GM21529 (cell line): Measurements from ENCODE around the gene MLX.
"Not testable (repeated sequence)": the region's sequence is repeated elsewhere in the genome, so short reads cannot be mapped to it uniquely, and the experiment has no call there.

Experiments used
- ATAC-seq: cut with Tn5 transposase; IDR thresholded peaks from one replicate; pipeline ENCODE4 v1.9.1; 2021; ENCODE audit not compliant: unreplicated experiment

Gene MLX

DNA sequence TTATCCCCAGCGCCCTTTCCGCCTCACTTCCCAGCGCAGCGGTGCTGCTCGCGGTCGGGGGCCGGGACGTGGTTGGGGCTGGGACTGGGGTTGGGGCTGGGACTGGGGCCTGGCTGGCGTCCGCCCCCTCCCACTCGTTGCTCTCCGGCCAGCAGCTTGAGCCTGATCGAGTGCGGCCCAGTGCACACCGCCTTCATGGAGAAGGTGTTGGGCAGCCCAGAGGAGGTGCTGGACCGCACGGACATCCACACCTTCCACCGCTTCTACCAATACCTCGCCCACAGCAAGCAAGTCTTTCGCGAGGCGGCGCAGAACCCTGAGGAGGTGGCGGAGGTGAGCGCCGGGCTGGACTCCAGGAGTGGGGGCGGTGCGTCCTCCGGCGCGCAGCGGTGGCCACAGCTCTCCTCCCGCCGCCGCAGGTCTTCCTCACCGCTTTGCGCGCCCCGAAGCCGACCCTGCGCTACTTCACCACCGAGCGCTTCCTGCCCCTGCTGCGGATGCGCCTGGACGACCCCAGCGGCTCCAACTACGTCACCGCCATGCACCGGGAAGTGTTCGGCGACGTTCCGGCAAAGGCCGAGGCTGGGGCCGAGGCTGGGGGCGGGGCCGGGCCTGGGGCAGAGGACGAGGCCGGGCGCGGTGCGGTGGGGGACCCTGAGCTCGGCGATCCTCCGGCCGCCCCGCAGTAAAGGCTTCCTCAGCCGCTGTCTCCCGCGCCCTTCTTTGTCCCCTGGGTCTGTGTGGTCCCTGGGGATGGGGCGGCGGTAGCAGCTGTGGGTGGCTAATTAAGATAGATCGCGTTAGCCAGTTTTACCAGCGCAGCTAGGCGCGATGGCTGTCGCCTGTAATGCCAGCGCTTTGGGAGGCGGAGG, 12.4 kb upstream of the MLX start:
- peak; percentile 76 for ATAC-seq

DNA sequence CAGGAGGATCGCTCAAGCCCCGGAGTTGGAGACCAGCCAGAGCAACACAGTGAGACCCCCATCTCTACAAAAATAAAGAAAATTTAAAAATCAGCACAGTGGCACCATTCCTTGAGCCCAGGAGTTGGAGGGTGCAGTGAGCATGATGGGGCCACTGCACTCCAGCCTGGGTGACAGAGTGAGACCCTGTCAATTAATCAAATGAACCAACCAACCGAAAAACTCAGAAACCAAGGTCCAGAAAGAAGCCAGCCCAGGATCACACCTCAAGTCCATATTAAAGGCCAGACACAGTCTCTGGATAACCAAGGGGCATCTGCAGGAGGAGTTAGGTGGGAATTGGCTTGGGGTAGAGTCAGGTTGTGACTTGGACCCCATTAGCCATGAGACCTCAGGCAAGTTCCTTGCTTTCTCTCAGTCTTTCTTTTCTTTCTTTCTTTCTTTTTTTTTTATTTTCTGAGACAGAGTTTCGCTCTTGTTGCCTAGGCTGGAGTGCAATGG, 11.7 kb upstream of the MLX start:
- no peak for ATAC-seq

DNA sequence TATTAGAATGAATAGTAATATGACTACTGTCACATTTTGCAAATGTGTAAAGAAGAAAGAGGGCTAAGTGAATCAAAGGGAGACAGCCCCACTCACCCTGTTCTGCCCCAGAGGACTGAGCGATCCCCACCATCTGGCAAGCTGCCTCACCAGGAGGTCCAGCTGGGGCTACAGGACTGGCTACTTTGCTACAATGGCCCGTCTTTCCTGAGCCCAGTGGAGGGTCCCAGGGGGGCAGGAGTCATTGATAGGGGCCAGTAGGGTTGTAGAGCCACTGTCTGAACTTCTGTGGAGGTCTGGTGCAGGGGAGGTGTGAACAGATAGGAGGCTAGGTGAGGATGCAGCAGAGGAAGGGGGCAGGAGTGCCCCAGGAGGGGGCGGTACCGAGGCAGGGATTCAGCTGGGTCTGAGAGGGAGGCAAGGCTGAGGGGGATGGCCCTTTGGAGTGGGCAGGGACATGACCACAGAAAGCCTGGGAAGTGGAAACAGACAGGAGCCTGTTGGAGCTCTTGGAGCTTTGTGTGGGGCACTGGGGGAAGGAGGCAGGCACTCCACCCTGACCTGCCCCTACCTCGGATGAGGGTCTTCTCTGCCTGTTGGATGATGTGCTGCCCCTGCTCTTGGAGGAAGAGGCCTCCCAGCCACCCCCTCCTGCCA, 10.8 kb upstream of the MLX start:
- ATAC-seq, result not testable (repeated sequence)

DNA sequence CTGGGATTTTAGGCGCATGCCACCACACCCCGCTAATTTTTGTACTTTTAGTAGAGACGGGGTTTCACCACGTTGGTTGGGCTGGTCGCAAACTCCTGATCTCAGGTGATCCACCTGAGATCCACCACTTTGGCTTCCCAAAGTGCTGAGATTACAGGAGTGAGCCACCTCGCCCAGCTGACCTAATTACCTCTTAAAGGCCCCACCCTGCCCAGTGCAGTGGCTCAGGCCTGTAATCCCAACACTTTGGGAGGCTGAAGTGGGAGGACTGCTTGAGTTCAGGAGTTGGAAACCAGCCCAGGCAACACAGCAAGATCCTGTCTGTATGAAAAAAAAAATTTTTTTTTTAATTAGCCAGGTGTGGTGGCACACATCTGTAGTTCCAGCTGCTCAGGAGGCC, 7.8 kb upstream of the MLX start:
- ATAC-seq, result no peak

DNA sequence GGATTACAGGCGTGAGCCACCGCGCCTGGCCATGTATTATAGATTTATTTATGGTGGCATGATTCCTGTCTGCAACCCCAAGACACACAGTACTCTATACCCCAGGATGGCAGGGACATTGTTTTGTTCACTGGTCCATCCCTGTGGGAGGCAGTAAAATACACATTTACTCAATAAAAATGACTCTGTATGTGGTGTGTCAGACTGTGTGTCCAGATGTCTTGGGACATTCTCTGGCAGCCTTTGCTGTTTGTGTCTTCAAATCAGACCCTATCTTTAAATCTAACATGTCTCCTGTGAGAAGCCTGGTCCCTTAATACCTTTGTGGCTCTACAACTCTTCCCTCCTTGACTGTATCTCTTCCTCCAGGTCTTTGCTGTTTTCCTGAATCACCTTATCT, 6.7 kb upstream of the MLX start:
- no peak for ATAC-seq

DNA sequence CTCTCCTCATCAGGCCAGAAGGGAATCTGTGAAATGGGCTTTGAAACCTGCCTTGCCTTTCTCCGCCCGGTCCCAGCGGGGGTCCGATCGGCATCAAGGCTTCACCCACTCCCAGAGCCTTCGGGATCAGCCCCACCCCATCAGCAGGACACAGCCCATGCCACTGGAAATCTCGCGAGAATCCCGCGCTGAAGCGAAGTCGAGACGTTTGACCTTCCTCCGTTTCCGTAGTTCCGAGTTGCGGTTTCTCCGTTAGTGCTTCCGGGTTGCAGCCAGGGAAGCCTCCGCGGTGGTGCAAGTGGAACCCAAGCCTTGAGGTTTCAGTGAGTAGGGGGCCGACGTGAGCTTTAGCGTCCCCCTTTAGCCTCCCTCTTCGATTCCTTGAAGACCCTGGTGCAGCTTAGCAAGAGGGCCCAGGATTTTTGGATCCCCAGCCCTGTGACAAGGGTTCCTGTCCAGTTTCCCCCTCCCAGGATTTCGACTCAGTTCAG, 5.0 kb upstream of the MLX start, which contains the start of gene COASY:
TSS of gene COASY (plus strand) at position 252 of the 491 bp plus-strand sequence. CDS start 475 bp downstream, outside the sequence.
- no peak for ATAC-seq

DNA sequence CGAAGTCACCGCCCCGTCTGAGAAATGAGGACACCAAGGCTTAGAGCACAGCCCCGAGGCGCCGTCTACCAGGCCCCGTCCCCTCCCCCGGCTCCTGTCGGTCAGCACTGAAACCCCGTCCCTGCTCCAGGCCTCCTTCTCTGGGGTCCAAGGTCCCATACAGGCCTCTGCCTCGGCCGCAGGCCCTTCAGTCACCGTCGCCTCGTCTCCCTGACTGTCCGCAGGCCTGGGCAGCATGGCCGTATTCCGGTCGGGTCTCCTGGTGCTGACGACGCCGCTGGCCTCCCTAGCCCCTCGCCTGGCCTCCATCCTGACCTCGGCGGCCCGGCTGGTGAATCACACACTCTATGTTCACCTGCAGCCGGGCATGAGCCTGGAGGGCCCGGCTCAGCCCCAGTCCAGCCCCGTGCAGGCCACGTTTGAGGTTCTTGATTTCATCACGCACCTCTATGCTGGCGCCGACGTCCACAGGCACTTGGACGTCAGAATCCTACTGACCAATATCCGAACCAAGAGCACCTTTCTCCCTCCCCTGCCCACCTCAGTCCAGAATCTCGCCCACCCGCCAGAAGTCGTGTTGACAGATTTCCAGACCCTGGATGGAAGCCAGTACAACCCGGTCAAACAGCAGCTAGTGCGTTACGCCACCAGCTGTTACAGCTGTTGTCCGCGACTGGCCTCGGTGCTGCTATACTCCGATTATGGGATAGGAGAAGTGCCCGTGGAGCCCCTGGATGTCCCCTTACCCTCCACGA, 4.3 kb upstream of the MLX start:
- ATAC-seq, result no peak

DNA sequence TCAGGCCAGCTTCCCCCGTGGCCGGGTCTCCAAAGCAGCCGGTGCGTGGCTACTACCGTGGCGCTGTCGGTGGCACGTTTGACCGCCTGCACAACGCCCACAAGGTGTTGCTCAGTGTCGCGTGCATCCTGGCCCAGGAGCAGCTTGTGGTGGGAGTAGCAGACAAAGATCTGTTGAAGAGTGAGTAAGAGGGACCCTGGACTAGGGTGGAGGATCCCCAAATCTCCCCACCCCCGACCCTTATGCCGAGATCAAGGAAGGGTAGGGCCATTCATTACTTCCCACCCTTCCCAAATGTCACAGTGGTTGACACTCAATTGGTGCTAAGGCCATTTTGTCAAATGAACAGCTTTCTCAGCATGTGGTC, 3.8 kb upstream of the MLX start:
- no peak for ATAC-seq

DNA sequence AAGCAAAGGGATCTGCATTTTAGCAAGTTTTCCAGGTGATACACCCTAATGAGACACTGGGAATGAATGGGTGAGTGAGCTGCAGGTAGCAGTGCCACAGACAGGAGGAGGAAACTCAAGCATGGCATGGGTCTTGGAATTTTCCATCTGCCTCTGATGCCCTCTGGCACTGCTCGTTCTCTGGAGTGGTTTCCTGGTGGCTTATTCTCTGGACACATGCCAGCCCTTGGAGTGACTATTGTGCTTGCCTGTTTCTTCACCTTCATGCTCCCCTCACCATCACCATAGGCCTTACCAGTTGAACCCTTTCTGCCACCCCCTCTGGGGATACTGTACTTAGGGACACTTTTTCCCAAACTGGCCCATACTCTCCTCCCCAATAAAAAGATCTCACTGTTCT, 3.4 kb upstream of the MLX start:
- ATAC-seq, result no peak

DNA sequence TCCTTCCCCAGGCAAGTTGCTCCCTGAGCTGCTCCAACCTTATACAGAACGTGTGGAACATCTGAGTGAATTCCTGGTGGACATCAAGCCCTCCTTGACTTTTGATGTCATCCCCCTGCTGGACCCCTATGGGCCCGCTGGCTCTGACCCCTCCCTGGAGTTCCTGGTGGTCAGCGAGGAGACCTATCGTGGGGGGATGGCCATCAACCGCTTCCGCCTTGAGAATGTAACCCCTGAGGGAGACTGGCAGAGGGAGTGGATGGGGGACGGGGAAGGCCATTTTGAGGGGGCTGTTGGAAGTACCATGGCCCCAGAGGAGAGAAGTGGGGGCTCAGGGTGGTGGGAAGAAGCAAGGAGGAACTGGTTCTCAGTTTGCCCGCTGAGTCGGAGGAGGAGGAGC, 3.0 kb upstream of the MLX start:
- no peak for ATAC-seq

DNA sequence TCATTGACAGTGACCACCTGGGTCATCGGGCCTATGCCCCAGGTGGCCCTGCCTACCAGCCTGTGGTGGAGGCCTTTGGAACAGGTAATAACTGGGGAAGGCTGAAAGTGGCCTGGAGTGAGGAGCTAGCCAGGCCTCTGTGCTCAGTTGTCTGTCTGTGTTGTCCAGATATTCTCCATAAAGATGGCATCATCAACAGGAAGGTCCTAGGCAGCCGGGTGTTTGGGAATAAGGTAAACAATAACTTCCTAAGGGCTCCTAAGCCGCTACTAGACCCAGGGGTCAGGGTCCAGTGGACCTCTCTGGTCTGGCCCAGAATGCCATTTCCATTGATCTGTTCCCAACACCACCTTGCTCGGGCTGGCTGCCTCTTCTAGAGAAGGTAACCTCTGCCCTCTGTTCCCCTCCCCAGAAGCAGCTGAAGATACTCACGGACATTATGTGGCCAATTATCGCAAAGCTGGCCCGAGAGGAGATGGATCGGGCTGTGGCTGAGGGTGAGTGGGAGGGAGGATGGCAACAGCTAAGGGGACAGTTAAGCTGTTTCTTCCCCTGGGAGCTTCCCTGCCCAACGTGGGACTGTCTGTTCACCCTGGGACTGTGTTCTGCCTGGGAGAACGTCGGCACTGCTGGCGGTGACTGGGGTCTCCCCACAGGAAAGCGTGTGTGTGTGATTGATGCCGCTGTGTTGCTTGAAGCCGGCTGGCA, 1.9 kb upstream of the MLX start:
- ATAC-seq, result no peak

DNA sequence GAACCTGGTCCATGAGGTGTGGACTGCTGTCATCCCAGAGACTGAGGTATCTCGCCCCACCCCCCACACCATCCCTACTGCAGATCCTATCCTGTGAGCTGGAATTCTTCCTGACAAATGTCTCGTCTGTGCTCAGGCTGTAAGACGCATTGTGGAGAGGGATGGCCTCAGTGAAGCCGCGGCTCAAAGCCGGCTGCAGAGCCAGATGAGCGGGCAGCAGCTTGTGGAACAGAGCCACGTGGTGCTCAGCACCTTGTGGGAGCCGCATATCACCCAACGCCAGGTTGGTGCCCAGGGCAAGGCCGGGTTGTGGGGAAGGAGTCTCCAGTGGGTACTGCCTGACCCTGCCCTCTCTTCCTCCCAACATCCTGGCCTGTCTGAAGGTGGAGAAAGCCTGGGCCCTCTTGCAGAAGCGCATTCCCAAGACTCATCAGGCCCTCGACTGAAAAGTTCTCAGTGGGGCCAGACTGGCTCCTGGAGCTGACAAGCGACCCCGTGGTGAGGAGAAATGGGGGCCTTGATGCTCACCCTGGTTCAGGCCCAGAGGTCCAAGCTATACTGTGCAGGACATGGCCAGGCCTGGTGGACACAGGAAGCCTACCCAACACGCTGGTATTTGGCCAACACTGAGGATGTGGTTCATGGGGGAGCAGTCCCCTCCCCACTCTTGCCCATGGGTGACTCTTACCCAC, 1.2 kb upstream of the MLX start:
- ATAC-seq, result no peak

DNA sequence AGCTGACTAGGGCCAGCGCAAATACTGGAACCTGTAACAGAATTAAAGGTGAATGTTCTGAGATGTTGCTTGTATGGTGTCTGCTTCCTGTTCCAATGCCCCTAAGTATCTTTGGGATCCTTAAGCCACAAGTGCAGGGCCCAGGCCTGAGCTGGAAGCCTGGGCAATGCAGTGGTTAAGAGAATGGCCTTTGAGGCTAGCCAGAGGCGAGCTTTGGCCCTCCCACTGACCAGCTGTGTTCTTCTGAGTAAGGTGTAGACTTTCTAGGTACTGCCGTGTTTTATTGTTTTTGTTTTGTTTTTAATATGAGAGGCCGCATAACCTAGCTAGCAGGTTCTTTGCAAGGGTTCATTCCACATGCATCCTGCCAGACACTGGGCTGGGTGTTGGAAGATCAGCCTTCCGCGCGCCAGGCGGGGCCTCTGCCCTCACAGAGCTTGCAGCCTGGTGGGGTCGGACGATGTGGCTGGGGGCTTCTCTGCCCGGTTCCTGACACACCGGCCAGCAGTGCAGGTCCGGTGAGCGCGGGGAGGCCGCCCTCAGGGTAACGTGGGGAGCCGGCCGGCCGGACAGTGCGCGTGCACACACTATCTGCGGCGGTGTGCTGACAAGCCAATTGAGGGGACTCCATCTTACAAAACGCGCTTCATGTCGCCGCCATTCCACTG, 551 bp upstream of the MLX start:
- ATAC-seq, result no peak

DNA sequence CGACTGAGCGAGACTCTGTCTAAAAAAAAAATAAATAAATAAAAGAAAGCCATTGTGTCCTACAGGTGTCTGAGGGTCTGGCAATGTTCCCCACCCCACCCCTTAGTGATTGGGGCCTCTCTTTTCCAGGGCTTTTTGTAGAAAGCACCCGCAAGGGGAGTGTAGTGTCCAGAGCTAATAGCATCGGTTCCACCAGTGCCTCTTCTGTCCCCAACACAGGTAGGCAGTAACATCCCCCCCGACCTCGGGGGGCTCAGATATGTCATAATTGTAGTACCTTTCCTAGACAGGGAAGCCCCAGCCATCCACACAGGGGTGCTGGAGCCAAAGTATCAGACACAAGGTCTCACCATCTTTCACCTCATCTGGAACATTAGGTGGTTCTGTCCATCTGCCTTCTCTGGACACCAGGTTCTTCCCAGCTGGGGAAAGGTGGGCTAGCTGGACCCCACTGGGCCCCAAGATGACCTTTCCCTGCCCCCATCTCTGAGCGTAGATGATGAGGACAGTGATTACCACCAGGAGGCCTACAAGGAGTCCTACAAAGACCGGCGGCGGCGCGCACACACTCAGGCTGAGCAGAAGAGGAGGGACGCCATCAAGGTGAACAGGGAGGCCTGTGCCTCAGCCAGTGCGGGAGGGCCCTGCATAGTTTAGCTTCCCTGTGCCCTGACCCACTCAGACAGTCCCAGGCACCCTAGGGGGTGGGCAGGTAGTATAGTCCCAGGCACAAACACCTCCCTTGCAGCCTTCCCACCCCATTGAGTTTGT, 1.6 kb downstream of the MLX start:
- no peak for ATAC-seq

DNA sequence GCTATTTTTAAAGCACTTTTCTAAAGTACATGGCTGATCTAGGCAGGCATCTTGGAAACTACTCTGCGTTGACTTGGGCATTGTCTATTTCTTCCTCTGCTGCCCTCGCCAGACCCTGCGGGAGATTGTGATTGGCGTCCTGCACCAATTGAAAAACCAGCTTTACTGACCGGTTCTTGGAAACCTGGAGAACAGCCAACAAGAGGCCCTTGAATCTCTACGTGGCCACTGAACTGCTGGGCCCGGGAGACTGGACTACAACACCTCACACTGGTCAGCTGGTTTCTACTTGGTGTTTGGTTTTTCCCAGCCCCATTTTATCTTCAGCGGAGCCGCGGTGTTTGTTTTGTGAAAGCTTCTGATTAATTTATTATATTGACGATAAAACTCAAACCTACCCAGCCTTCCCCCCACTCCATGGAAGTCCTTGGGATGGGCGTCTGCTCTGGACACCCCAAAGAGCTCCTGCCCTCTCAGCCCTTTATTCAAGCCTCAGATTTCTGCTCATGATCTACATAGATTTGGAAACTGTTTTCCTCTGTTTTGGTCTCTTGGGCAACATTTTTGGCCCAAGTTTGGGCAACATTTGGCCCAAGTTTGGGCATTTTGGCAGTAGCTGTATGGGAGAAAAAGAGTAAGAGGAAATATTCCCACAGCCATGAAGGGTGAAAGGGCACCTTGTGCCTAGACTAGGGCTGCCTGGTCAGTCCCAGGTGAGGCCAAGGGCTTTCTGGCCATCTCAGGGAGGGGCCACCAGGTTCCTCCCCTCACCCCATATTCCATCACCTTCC, 4.7 kb downstream of the MLX start:
- no peak for ATAC-seq

DNA sequence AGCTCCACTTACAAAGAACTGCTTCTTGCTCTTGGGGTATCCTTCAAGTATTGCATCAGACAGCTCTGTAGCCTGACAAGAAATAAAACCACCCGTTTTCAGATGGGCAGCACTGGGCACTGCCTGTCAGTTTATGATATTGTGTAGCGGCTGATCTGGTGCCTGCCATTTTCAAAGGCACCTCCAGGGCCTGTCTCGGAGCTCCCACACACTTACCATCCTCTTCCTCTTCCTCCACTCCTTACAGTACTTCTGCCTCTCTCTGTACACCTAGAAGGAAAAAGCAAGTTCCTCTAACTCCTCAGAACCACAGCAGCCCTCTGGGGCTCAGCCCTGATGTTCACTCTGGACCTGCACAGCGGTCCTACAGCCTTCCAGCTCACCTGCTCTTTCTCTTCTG, 6.2 kb downstream of the MLX start:
- ATAC-seq, result no peak

DNA sequence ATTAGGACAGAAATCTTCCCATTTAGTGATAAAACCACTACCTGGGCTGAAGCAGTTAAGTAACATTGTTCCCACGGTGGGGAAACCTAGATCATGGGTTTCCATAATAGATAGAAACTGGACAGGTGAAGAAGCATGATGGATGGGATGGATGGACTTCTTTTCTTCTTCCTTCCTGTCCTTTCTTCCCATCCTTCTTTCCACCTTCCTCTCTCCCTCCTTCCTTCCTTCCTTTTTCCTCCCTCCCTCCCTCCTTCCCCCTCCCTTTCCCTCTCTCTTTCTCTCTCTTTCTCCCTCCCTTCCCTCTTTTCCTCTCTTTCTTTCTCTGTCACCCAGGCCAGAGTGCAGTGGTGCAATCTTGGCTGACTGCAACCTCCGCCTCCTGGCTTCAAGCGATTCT, 7.6 kb downstream of the MLX start:
- no peak for ATAC-seq

DNA sequence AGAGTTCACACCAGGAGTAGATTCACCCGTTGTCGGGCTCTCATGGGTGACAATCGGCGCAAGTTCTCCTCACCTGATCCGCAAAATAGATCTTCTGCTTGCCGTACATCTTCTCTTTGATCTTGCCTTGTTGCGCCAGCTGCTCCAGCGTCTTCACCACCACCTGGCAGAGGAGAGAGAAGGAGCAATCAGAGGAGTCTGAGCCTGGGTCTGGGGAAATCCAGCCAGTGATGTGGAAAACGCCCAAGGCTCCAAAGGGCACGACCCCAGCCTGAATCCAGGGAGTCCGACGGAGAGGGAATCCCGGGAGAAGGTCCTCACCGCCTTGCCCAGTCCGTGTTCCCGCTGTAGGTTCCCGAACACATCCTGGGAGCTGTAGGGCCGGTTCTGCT, 10.2 kb downstream of the MLX start:
- no peak for ATAC-seq
